Measurements from ENCODE around the gene PDX1.

PDX1 gene

GRCh38 chr13:27928805-27929753 lies 9.3 kb downstream of the PDX1 start:
- Histone ChIP-seq H3K27me3 (ENCODE audit: insufficient read depth, low read length, poor library complexity) (no peaks in the 10 kb centered on the region), H3K9ac (ENCODE audit: low read depth, low read length) (no peak overlapping the region), H3K27ac (ENCODE audit: low read length) (no peak overlapping the region), H3K79me2 (ENCODE audit: insufficient read depth, low read length) (no peaks in the 10 kb centered on the region), H3K9me3 (ENCODE audit: insufficient read depth, low read length, severe bottlenecking) (no peaks in the 10 kb centered on the region), H3K4me3 (ENCODE audit: low read depth in 1 of 2, low read length in 2 of 2) (no peak overlapping the region), H3K4me1 (ENCODE audit: insufficient read depth, low read length) (no peaks in the 10 kb centered on the region), H3K36me3 (ENCODE audit: insufficient read depth, low read length) (no peaks in the 10 kb centered on the region), H4K20me1 (ENCODE audit: insufficient read depth, low read length) (no peaks in the 10 kb centered on the region), H3K4me2 (ENCODE audit: insufficient read depth, low read length) (no peak overlapping the region), H2AFZ (ENCODE audit: low read depth, low read length) (no peak overlapping the region)
- no peak for TF ChIP-seq EZH2 (IDR thresholded peaks at IDR 0.05; ENCODE audit: borderline replicate concordance, low read depth, low read length, severe bottlenecking)
- TF ChIP-seq, protein P1, sequence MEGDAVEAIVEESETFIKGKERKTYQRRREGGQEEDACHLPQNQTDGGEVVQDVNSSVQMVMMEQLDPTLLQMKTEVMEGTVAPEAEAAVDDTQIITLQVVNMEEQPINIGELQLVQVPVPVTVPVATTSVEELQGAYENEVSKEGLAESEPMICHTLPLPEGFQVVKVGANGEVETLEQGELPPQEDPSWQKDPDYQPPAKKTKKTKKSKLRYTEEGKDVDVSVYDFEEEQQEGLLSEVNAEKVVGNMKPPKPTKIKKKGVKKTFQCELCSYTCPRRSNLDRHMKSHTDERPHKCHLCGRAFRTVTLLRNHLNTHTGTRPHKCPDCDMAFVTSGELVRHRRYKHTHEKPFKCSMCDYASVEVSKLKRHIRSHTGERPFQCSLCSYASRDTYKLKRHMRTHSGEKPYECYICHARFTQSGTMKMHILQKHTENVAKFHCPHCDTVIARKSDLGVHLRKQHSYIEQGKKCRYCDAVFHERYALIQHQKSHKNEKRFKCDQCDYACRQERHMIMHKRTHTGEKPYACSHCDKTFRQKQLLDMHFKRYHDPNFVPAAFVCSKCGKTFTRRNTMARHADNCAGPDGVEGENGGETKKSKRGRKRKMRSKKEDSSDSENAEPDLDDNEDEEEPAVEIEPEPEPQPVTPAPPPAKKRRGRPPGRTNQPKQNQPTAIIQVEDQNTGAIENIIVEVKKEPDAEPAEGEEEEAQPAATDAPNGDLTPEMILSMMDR (IDR thresholded peaks at IDR 0.05; ENCODE audit: borderline replicate concordance, extremely low read depth, low read length, poor library complexity, severe bottlenecking), result no peak
- no peak for DNase-seq
- ATAC-seq (ENCODE audit: insufficient read depth, low read depth), result no peak

DNA sequence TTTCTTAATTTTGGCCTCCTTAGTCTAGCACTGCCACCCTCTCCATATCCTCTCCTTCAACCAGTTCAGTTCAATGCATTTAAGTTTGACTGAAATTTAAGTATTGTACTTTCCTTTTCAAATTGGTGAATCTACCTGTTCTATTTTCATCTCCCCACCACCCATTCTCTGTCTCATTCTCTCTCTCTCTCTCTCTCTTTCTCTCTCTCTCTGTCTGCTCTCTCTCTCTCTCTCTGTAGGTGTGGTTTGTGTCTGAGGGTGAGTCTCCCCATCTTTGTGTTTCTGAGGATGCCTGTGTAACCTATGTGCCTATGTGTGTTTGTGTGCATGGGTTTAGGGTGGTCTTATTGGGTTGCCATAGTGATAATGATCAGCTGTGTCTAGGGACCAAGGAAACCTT lies 10.1 kb downstream of the PDX1 start:
- Histone ChIP-seq H3K4me3 (ENCODE audit: low read depth in 1 of 2, low read length in 2 of 2) (no peak overlapping the region), H3K4me2 (ENCODE audit: insufficient read depth, low read length) (no peak overlapping the region), H3K36me3 (ENCODE audit: insufficient read depth, low read length) (no peaks in the 10 kb centered on the region), H2AFZ (ENCODE audit: low read depth, low read length) (no peak overlapping the region), H3K79me2 (ENCODE audit: insufficient read depth, low read length) (no peaks in the 10 kb centered on the region), H3K27ac (ENCODE audit: low read length) (no peak overlapping the region), H3K4me1 (ENCODE audit: insufficient read depth, low read length) (no peaks in the 10 kb centered on the region), H4K20me1 (ENCODE audit: insufficient read depth, low read length) (no peaks in the 10 kb centered on the region), H3K27me3 (ENCODE audit: insufficient read depth, low read length, poor library complexity) (no peaks in the 10 kb centered on the region), H3K9me3 (ENCODE audit: insufficient read depth, low read length, severe bottlenecking) (no peaks in the 10 kb centered on the region), H3K9ac (ENCODE audit: low read depth, low read length) (no peak overlapping the region)
- no peak for ATAC-seq (ENCODE audit: insufficient read depth, low read depth)
- DNase-seq, result no peak
- TF ChIP-seq, protein P1 (IDR thresholded peaks at IDR 0.05; ENCODE audit: borderline replicate concordance, extremely low read depth, low read length, poor library complexity, severe bottlenecking), result no peak
- no peak for TF ChIP-seq EZH2 (IDR thresholded peaks at IDR 0.05; ENCODE audit: borderline replicate concordance, low read depth, low read length, severe bottlenecking)

DNA sequence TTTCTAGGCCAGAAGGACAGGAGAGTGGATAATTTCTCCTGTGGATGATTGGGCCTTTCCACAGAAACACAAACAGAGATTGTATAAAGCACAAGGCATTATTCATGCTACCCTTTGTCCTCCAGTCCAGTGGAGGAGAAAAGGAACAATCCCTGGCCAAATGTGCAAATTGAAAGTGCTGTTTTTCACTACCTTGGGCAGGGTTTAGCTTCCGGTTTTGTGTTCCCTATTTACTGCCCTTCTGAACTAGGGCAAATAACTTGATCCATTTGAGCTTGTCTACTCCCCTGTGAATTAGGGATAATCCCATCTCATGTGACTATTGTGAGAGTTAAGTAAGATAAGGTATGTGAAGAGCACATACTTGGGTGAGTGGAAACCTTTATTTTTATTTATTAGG lies 13.3 kb downstream of the PDX1 start:
- Histone ChIP-seq H3K9ac (ENCODE audit: low read depth, low read length) (no peak overlapping the region), H3K4me2 (ENCODE audit: insufficient read depth, low read length) (no peak overlapping the region), H3K4me1 (ENCODE audit: insufficient read depth, low read length) (no peaks in the 10 kb centered on the region), H3K27ac (ENCODE audit: low read length) (no peak overlapping the region), H3K36me3 (ENCODE audit: insufficient read depth, low read length) (no peaks in the 10 kb centered on the region), H3K4me3 (ENCODE audit: low read depth in 1 of 2, low read length in 2 of 2) (no peak overlapping the region), H4K20me1 (ENCODE audit: insufficient read depth, low read length) (no peaks in the 10 kb centered on the region), H3K27me3 (ENCODE audit: insufficient read depth, low read length, poor library complexity) (no peaks in the 10 kb centered on the region), H3K9me3 (ENCODE audit: insufficient read depth, low read length, severe bottlenecking) (no peaks in the 10 kb centered on the region), H2AFZ (ENCODE audit: low read depth, low read length) (no peak overlapping the region), H3K79me2 (ENCODE audit: insufficient read depth, low read length) (no peaks in the 10 kb centered on the region)
- ATAC-seq (ENCODE audit: insufficient read depth, low read depth), result no peak
- no peak for TF ChIP-seq EZH2 (IDR thresholded peaks at IDR 0.05; ENCODE audit: borderline replicate concordance, low read depth, low read length, severe bottlenecking)
- TF ChIP-seq, protein P1 (IDR thresholded peaks at IDR 0.05; ENCODE audit: borderline replicate concordance, extremely low read depth, low read length, poor library complexity, severe bottlenecking), result no peak
- DNase-seq, result no peak

All from DND-41 (cell line).